Upper lobe of left lung (tissue), 4 donors: Measurements from ENCODE around the gene ABCA13.

ENCODE experiments used
- POLR2AphosphoS5 ChIP-seq, 2 donors: sonication (generic); formaldehyde crosslinking; IDR thresholded peaks; one replicate each; pipeline ENCODE4 v1.5.1; 2017; ENCODE audit warnings: antibody characterized with exemption in 2 of 2
- TF ChIP-seq, protein P1 (sequence below), 6 experiments: fragments of 450-650 bp in 4 of 6; fragments of 200-600 bp in 2 of 6; sonication (generic) in 2 of 6; IDR thresholded peaks; one replicate each; pipeline ENCODE4 v1.5.1; 2016 to 2019; ENCODE audit warnings: antibody characterized with exemption in 6 of 6

DNA sequence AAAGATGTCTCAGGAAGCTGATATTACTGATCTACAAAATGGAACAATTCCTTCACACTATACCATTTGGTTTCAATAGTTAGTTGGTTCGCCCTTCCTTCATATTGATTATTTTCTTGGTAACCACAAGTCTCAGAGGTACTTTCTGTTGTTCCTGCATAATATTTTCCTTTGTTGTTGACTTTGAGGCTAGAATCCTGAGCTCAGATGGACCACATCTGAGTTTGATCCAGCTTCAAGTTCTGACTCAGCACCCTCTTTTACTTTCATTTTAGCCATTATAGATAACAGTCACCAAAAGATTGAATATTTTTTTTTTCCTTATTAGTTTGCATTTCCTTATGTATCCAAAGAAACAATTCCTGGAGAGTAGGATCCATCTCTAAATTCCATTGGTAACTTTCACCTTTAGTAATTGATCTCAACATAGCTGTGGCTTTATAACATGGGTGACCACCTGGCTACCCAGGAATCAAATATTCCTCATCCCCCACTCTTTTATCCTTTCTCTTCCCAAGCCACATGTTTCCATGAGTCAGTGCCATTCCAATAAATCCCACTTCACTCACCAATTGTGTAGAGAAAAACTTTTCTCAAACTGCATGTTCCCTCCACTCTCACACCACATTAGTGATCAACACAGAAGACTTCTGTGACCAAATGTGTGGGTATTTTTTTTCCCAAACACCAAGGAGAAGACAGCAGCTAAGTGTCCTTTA is 9.7 kb upstream of the ABCA13 start:
- TF ChIP-seq, protein P1, sequence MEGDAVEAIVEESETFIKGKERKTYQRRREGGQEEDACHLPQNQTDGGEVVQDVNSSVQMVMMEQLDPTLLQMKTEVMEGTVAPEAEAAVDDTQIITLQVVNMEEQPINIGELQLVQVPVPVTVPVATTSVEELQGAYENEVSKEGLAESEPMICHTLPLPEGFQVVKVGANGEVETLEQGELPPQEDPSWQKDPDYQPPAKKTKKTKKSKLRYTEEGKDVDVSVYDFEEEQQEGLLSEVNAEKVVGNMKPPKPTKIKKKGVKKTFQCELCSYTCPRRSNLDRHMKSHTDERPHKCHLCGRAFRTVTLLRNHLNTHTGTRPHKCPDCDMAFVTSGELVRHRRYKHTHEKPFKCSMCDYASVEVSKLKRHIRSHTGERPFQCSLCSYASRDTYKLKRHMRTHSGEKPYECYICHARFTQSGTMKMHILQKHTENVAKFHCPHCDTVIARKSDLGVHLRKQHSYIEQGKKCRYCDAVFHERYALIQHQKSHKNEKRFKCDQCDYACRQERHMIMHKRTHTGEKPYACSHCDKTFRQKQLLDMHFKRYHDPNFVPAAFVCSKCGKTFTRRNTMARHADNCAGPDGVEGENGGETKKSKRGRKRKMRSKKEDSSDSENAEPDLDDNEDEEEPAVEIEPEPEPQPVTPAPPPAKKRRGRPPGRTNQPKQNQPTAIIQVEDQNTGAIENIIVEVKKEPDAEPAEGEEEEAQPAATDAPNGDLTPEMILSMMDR (IDR thresholded peaks at IDR 0.05), result no peak
- no peak for TF ChIP-seq POLR2AphosphoS5 (IDR thresholded peaks at IDR 0.05)
